HL-60 (cell line): ENCODE results near the gene ACSL4.

Experiments used
- DNase-seq, 2 experiments: peaks; one replicate each; pipeline ENCODE4 v3.0.0-alpha.2; 2010 to 2020; ENCODE audit warnings: low read depth in 1 of 2, low spot score in 1 of 2
- H3K27ac ChIP-seq: fragments of 250-450 bp; sonication (Bioruptor Pico); replicated peaks from 2 replicates; pipeline ENCODE4 v1.5.1; 2020; ENCODE audit warnings: mild to moderate bottlenecking, moderate library complexity
- H3K27me3 ChIP-seq: fragments of 250-450 bp; sonication (Bioruptor Pico); 2 replicates; pipeline ENCODE4 v1.5.1; 2021; ENCODE audit warnings: mild to moderate bottlenecking, moderate library complexity; ENCODE audit not compliant: insufficient read depth, poor library complexity, severe bottlenecking
- H3K4me3 ChIP-seq: replicated peaks from 2 replicates; pipeline ENCODE4 v1.5.1; 2011; ENCODE audit warnings: mild to moderate bottlenecking, control low read depth, low read length; ENCODE audit not compliant: insufficient read depth
- CTCF ChIP-seq: IDR thresholded peaks from one replicate; pipeline ENCODE4 v1.5.1; 2011; ENCODE audit warnings: low read length, control low read depth, inconsistent platforms; ENCODE audit not compliant: insufficient read depth
- GABPA ChIP-seq: IDR thresholded peaks from 2 replicates; pipeline ENCODE4 v1.6.1; 2012; ENCODE audit warnings: low read depth
- POLR2AphosphoS5 ChIP-seq: IDR thresholded peaks from 2 replicates; pipeline ENCODE4 v1.6.1; 2012; ENCODE audit warnings: low read depth
- REST ChIP-seq: IDR thresholded peaks from 2 replicates; pipeline ENCODE4 v1.6.1; 2012; ENCODE audit warnings: low read depth; ENCODE audit not compliant: insufficient replicate concordance
- SPI1 ChIP-seq: IDR thresholded peaks from 2 replicates; pipeline ENCODE4 v1.6.1; 2012; ENCODE audit warnings: low read depth, mild to moderate bottlenecking, borderline replicate concordance

Gene ACSL4

GRCh38 chrX:109626637-109627036 lies 106.4 kb downstream of the ACSL4 start:
- Histone ChIP-seq H3K27ac (no peak overlapping the region), H3K27me3 (no peaks in the 10 kb centered on the region), H3K4me3 (no peak overlapping the region)
- TF ChIP-seq REST (no peak), GABPA (no peak)
- no peak for DNase-seq

GRCh38 chrX:109624641-109625616 lies 108.1 kb downstream of the ACSL4 start, which contains the start of gene KCNE5:
Gene KCNE5 (minus strand): TSS chrX:109625172. CDS start chrX:109625020, 152 bp downstream.
- Histone ChIP-seq H3K27me3 (no peaks in the 10 kb centered on the region), H3K27ac (no peak within 1 kb of the TSS), H3K4me3 (no peak within 1 kb of the TSS)
- TF ChIP-seq REST (no peak), CTCF (no peak), POLR2AphosphoS5 (no peak), SPI1 (no peak), GABPA (no peak)
- no peak for DNase-seq

GRCh38 chrX:109623997-109624396 lies 109.1 kb downstream of the ACSL4 start:
- no peak overlapping the region for H3K27ac ChIP-seq
- no peak for DNase-seq
- no peaks in the 10 kb centered on the region for H3K27me3 ChIP-seq
- TF ChIP-seq GABPA: no peak
- H3K4me3 ChIP-seq: no peak overlapping the region

GRCh38 chrX:109622270-109622669 lies 110.8 kb downstream of the ACSL4 start:
- no peak for DNase-seq
- H3K4me3 ChIP-seq: no peak overlapping the region
- no peak overlapping the region for H3K27ac ChIP-seq
- H3K27me3 ChIP-seq: no peaks in the 10 kb centered on the region
- no peak for TF ChIP-seq GABPA
- TF ChIP-seq POLR2AphosphoS5: no peak
- TF ChIP-seq REST: no peak
- no peak for TF ChIP-seq CTCF
- TF ChIP-seq SPI1: no peak
